Central memory CD8-positive, alpha-beta T cell (primary cell): ENCODE data around the gene PLCB1.
"Not testable (repeated sequence)": the region's sequence is repeated elsewhere in the genome, so short reads cannot be mapped to it uniquely, and the experiment has no call there.

Experiments used
- ATAC-seq: fragments of 150-1000 bp; cut with Tn5 transposase; replicated peaks from 2 replicates; pipeline ENCODE4 v1.10.0; 2022; ENCODE audit warnings: mild to moderate bottlenecking, moderate FRiP score, moderate number of reproducible peaks; ENCODE audit not compliant: poor library complexity, severe bottlenecking; ENCODE audit errors: extremely low read depth
- DNase-seq, 2 donors: peaks; one replicate each; pipeline ENCODE4 v3.0.0; 2021; ENCODE audit warnings: low spot score in 2 of 2
- H3K27ac Mint-ChIP-seq: one replicate; pipeline ENCODE4 v1.8.0; 2022; ENCODE audit warnings: low read depth, mild to moderate bottlenecking, moderate library complexity, mixed read lengths
- H3K27me3 Mint-ChIP-seq: one replicate; pipeline ENCODE4 v1.8.0; 2022; ENCODE audit warnings: mixed read lengths
- H3K36me3 Mint-ChIP-seq: one replicate; pipeline ENCODE4 v1.8.0; 2022; ENCODE audit warnings: mild to moderate bottlenecking, moderate library complexity, mixed read lengths; ENCODE audit not compliant: insufficient read depth
- H3K4me1 Mint-ChIP-seq: one replicate; pipeline ENCODE4 v1.8.0; 2022; ENCODE audit warnings: mixed read lengths
- H3K4me3 Mint-ChIP-seq: one replicate; pipeline ENCODE4 v1.8.0; 2022; ENCODE audit warnings: mild to moderate bottlenecking, moderate library complexity, mixed read lengths
- H3K9me3 Mint-ChIP-seq: one replicate; pipeline ENCODE4 v1.8.0; 2022; ENCODE audit warnings: mixed read lengths

PLCB1 gene

DNA sequence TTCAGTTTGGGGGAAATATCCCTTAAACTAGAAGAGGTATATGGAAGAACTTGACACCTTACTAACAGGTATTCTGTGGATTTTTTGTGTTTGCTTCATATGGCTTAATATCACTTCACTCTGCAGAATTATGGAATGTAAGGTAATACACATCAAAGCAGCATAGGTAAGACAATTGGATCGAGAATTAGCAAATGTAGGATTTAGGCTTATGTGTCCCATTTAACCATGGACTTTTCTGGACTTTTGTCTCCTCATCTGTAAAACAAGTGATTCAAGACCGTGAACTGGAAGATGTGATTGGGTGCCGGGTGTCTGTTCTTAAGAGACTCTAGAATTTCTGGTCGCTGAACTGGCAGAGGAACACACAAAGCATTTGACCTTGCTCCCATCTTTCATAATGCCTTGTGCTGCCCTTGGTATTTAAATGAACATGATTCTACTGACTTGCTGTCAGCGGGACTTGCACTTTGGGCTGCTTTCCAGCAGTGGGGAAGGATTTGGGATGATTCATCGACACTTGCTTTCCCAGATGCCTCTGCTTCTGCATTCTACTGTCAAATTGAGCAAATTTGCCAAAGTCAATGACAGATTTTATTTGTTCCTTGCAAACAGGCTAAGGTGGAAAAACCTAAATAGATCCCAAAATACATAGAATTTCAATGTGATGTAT lies 199.8 kb downstream of the PLCB1 start:
- DNase-seq (no peak), ATAC-seq (no peak)
- H3K9me3 Mint-ChIP-seq: no peaks in the 10 kb centered on the region
- H3K36me3 Mint-ChIP-seq: peaks cover 5% of the 10 kb centered on the region
- no peak overlapping the region for H3K27ac Mint-ChIP-seq
- no peaks in the 10 kb centered on the region for H3K27me3 Mint-ChIP-seq
- H3K4me1 Mint-ChIP-seq: peaks cover 10% of the 10 kb centered on the region
- H3K4me3 Mint-ChIP-seq: no peak overlapping the region

GRCh38 chr20:8334641-8335040 lies 202.6 kb downstream of the PLCB1 start:
- Mint-ChIP-seq H3K4me3 (no peak overlapping the region), H3K4me1 (peaks cover 10% of the 10 kb centered on the region), H3K9me3 (no peaks in the 10 kb centered on the region), H3K27ac (no peak overlapping the region), H3K36me3 (peaks cover 5% of the 10 kb centered on the region), H3K27me3 (no peaks in the 10 kb centered on the region)
- no peak for DNase-seq
- no peak for ATAC-seq

DNA sequence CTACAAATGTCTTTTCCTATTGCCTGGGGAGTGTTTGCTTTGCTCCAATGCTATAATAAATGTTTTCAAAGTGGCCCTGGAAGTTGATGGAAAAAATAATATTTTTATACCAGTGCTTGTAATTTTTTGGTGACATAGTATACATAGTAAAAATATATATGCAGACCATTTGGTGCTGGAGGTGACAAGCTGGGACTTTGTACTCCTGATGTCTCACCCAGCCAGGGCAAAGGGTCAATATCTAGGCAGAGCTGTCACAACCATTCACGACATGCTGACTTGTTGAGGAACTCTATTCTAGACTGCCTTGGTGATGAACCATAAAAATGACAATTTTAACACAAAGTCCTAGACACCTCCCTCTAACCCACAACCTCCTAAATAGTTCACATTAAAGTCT lies 203.0 kb downstream of the PLCB1 start:
- Mint-ChIP-seq H3K27me3 (no peaks in the 10 kb centered on the region), H3K4me3 (no peak overlapping the region), H3K4me1 (peaks cover 10% of the 10 kb centered on the region), H3K9me3 (no peaks in the 10 kb centered on the region), H3K36me3 (peaks cover 5% of the 10 kb centered on the region), H3K27ac (no peak overlapping the region)
- no peak for DNase-seq
- ATAC-seq: no peak

- H3K9me3 Mint-ChIP-seq: no peaks in the 10 kb centered on the region
- ATAC-seq (no peak), DNase-seq (no peak)
- H3K36me3 Mint-ChIP-seq: peaks cover 5% of the 10 kb centered on the region
- no peak overlapping the region for H3K27ac Mint-ChIP-seq
- no peak overlapping the region for H3K4me3 Mint-ChIP-seq
- H3K4me1 Mint-ChIP-seq: peaks cover 7% of the 10 kb centered on the region
- H3K27me3 Mint-ChIP-seq: no peaks in the 10 kb centered on the region
Measured at GRCh38 chr20:8335495-8336195, 203.6 kb downstream of the PLCB1 start.

DNA sequence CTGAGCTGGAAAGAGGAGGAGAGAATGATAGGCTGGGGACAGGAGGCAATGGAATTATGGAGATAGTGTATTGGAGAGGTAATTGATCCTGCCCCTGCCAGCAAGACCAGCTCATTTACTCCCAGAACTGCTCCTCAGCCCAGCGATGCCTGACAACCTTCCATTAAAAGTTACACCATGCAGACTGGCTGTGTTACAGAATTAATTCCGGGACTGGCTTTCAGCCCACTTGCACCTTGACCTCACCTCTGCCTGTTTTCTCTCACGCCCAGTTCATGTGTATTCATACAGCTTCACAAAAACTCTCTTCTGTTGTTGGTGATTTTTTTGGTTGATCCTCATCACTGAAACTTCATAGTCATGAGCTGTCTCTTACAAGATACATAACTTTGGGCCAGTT lies 207.3 kb downstream of the PLCB1 start:
- H3K27me3 Mint-ChIP-seq: no peaks in the 10 kb centered on the region
- no peak for DNase-seq
- ATAC-seq: no peak
- no peak overlapping the region for H3K27ac Mint-ChIP-seq
- peaks cover 5% of the 10 kb centered on the region for H3K4me1 Mint-ChIP-seq
- H3K36me3 Mint-ChIP-seq: peaks cover 2% of the 10 kb centered on the region
- no peaks in the 10 kb centered on the region for H3K9me3 Mint-ChIP-seq
- no peak overlapping the region for H3K4me3 Mint-ChIP-seq

DNA sequence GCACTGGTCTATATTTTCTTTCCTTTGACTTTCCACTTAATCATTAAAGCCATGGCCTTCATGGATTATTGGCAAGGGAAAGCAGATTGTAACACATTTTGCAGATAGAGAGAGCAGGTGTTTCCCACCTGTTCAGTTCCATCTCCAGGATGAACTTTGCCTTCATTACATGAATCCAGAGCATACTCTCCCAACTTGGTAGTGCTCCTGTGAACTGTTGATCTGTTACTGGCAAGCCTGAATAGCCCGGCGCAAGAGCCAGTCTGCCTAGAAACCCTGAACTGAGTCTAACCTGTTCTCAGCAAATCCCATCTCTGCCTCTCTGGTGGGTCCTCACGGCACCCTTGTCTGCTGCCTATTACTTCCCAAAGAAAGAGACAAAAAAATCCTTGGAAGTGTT lies 210.3 kb downstream of the PLCB1 start:
- Mint-ChIP-seq H3K36me3 (no peaks in the 10 kb centered on the region), H3K27me3 (no peaks in the 10 kb centered on the region), H3K27ac (no peak overlapping the region), H3K4me1 (no peaks in the 10 kb centered on the region), H3K4me3 (no peak overlapping the region), H3K9me3 (no peaks in the 10 kb centered on the region)
- DNase-seq (no peak), ATAC-seq (no peak)

GRCh38 chr20:8344106-8344505 lies 212.0 kb downstream of the PLCB1 start:
- Mint-ChIP-seq H3K4me3 (no peak overlapping the region), H3K27ac (no peak overlapping the region), H3K27me3 (no peaks in the 10 kb centered on the region), H3K9me3 (no peaks in the 10 kb centered on the region), H3K36me3 (no peaks in the 10 kb centered on the region), H3K4me1 (peaks cover 6% of the 10 kb centered on the region)
- ATAC-seq: no peak
- no peak for DNase-seq

DNA sequence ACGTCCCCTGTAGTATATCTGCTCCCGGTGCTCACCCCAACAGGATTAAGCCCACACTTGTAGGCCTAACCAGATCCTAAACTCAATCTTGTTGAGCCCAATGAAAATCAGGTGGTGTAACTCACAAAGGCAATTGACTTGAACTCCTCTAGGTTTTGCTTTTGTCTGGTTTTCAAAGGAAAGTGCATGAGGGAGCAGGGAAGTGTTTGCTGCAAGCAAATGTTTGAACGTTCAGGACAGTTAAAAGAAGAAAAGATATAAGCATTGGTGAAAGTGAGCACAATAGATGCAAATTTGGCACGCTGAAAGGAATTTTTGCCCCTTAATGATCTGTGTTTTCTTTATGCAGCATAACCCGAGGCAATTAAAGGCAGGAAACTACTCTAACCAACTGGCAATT lies 212.6 kb downstream of the PLCB1 start:
- no peak for ATAC-seq
- Mint-ChIP-seq H3K27ac (no peak overlapping the region), H3K27me3 (no peaks in the 10 kb centered on the region), H3K4me1 (peaks cover 6% of the 10 kb centered on the region), H3K4me3 (no peak overlapping the region), H3K9me3 (peaks cover 3% of the 10 kb centered on the region), H3K36me3 (no peaks in the 10 kb centered on the region)
- no peak for DNase-seq

- no peaks in the 10 kb centered on the region for H3K36me3 Mint-ChIP-seq
- H3K4me1 Mint-ChIP-seq: peaks cover 6% of the 10 kb centered on the region
- peaks cover 5% of the 10 kb centered on the region for H3K9me3 Mint-ChIP-seq
- DNase-seq (no peak), ATAC-seq (no peak)
- H3K27me3 Mint-ChIP-seq: no peaks in the 10 kb centered on the region
- no peak overlapping the region for H3K4me3 Mint-ChIP-seq
- H3K27ac Mint-ChIP-seq: no peak overlapping the region
Measured at GRCh38 chr20:8346700-8347270, 214.7 kb downstream of the PLCB1 start.

GRCh38 chr20:8350225-8350624 lies 218.2 kb downstream of the PLCB1 start:
- H3K36me3 Mint-ChIP-seq, H3K27ac Mint-ChIP-seq, H3K9me3 Mint-ChIP-seq, H3K4me3 Mint-ChIP-seq, ATAC-seq, H3K27me3 Mint-ChIP-seq, DNase-seq, H3K4me1 Mint-ChIP-seq: not testable (repeated sequence)

GRCh38 chr20:8352486-8352885 lies 220.4 kb downstream of the PLCB1 start:
- no peak for ATAC-seq
- Mint-ChIP-seq H3K4me3 (no peak overlapping the region), H3K9me3 (peaks cover 5% of the 10 kb centered on the region), H3K27ac (no peak overlapping the region), H3K4me1 (peaks cover 6% of the 10 kb centered on the region), H3K36me3 (no peaks in the 10 kb centered on the region), H3K27me3 (no peaks in the 10 kb centered on the region)
- no peak for DNase-seq

DNA sequence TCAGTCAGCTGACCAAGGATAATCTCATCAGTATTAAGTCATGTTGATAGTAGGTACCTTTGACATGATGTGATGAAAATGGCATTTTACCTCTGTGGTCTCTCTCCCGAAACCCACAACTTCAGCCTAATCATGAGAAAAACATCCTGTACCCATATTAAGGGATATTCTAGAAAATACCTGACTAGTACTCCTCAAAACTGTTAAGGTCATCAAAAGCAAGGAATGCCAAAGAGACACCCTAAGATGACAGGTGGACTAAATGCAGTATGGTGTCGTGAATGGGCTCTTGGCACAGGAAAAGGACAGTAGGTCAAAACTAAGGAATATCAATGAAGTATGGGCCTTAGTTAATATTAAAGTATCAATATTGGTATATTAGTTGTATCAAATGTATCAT lies 221.4 kb downstream of the PLCB1 start:
- Mint-ChIP-seq H3K4me1 (no peaks in the 10 kb centered on the region), H3K36me3 (no peaks in the 10 kb centered on the region), H3K4me3 (no peak overlapping the region), H3K27ac (no peak overlapping the region), H3K27me3 (no peaks in the 10 kb centered on the region), H3K9me3 (peaks cover 5% of the 10 kb centered on the region)
- DNase-seq (no peak), ATAC-seq (no peak)

- H3K9me3 Mint-ChIP-seq: no peaks in the 10 kb centered on the region
- H3K27me3 Mint-ChIP-seq: no peaks in the 10 kb centered on the region
- ATAC-seq (no peak), DNase-seq (no peak)
- no peak overlapping the region for H3K4me3 Mint-ChIP-seq
- H3K27ac Mint-ChIP-seq: no peak overlapping the region
- H3K36me3 Mint-ChIP-seq: peaks cover 2% of the 10 kb centered on the region
- peaks cover 4% of the 10 kb centered on the region for H3K4me1 Mint-ChIP-seq
Measured at GRCh38 chr20:8355453-8355852, 223.4 kb downstream of the PLCB1 start.
